HG02938 (cell line): Measurements from ENCODE around the gene PDX1.
"Not testable (repeated sequence)": the region's sequence is repeated elsewhere in the genome, so short reads cannot be mapped to it uniquely, and the experiment has no call there.

Experiments used
- ATAC-seq: cut with Tn5 transposase; IDR thresholded peaks from one replicate; pipeline ENCODE4 v1.9.1; 2021; ENCODE audit warnings: mild to moderate bottlenecking, moderate library complexity; ENCODE audit not compliant: unreplicated experiment

The PDX1 gene

GRCh38 chr13:27954406-27954851, 34.6 kb downstream of the PDX1 start:
- ATAC-seq = peak; percentile 25

DNA sequence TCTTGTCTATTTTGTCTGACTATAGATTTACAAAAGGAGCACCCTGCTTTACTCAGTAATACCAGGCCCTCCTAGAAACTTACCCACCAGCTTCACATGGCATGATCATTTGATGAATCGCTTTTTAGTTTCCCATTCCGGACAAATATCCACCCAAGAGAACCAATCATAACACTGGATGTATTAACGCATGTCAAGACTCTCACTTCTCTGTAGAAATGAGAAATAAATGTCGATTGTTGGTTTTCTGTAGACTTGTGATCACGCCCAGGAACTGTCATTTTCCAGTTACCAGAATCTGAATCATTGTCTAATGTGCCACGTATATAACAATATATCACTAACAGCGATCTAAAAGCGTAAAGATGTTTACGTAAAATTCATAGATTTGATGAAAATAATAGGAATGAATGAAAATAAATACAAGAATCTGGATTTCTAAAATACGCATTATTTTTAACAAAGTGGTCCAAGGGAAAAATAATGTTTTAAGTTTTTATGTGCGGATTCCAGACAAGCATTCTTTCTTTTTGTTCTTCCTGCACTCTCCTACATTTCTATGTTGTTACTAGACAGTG, 35.3 kb downstream of the PDX1 start:
- no peak for ATAC-seq

- no peak for ATAC-seq
Measured at GRCh38 chr13:27956576-27957300, 36.9 kb downstream of the PDX1 start.

GRCh38 chr13:27959976-27960361, 40.2 kb downstream of the PDX1 start:
- ATAC-seq = no peak

DNA sequence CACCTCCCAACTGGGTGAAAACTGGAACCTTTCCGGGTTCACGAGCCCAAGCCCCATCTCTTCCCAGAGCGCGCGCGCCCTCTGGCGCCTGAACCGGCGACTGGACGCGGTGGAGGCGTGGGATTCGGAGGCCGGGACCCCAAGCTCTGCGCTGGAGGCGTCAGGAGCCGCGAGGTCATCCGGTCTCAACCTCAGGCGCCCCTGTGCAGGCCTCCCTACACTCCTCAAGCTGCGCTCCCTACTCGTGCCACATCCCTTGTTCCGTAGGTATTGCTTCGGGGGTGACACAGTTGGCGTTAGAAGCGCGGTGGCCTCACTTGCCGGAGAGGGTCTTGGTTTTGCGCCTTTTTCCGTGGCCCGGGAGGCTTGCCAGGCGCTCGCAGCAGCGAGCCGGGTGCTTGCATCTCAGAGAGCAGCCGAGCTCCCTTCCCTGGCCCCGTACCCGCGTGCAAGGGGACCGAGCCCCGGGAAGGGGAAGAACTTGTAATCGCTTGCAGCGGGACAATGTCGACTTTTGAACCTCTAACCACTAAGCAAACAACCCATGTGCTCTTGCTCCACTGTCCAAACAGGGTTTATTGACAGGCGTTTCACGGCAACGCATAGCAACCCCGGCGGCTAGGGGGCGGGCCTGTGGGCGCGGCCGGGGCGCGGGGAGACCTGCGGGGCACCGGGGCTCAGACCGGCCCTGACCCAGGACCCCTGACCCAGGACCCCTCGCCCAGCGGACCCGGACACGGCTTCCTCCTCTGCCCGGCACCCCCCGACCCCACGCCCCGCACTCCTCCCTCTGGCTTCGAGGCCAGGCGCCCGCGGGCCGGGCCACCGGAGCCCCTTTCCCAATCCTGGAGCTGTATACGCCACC, 40.8 kb downstream of the PDX1 start:
- ATAC-seq = peak; percentile 55

DNA sequence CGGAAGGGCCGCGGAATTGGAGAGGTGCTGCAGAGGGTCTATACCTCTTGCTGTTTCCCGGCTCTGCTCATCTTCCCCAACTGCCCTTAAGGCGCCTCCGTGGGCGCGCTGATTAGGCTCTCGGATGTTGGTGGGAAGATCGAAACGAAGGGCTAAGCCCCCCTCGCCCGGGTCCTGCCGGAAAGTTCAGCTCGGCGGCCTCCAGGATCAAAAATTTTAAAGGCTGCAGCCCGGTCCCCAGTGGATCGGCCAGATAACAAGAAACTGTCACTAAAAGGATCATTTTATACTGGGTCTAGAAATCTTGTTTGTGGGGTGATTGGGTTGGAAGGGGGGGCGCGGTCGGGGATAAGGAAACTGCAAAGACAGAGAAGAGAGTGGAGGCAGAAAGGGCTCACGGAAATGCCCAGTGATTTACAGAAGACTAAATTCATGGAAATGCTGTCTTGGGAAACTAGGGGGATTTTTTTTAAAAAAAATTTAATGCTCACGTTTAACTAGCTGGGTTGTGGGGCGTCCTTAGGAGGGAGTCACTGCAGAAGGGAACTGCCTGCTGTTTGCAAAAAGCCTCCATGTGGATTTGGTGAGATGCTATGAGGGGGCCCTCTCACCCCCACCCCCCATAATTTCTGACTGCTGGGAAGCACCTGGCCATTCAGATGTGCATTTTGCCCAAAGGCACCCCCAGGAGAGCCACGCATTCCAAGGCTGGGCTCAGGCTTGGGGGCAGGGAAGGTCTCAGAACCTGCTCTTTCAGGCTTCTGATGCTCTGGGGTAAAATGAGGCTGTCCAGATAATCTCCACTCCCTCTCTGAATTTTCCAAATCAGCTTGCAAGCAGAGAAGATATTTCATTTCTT, 41.7 kb downstream of the PDX1 start:
- ATAC-seq = no peak

DNA sequence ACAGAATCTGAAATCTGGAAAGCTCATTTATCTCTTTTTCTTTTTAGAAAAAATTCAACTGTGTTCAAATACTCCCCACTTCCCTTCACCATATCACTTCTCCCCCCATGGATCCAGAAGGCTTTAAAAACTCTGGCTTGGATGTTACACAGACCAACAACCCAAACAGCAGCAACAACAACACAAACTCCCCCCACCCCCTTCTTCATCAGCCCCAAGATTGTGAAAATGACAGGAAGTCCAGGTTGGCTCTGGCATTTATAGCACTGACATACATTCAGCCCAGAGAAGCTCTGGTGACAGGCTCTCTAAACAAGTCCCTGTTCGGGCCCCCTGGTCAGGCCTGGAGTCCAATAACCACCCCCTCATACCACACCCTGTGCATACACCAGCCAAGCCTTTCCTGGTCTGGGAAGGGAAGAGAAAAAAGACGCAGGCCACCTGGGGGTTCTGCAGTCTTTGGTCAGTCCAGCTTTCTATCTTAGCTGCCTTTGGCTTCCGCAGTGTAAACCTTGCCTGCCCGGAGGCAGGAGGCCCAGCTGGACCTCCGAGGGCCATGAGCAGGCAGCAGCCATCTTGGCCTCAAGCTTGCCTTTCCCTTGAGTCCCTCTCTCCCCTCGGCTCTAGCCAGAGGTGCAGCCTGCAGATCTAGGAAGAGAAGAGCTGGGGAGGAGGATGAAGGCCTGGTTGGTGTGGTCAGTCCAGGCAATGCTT, 42.5 kb downstream of the PDX1 start:
- no peak for ATAC-seq

- no peak for ATAC-seq
Measured at GRCh38 chr13:27962982-27963381, 43.2 kb downstream of the PDX1 start.

GRCh38 chr13:27963491-27963890, 43.7 kb downstream of the PDX1 start:
- ATAC-seq = no peak

GRCh38 chr13:27964206-27964605, 44.4 kb downstream of the PDX1 start:
- ATAC-seq = not testable (repeated sequence)

DNA sequence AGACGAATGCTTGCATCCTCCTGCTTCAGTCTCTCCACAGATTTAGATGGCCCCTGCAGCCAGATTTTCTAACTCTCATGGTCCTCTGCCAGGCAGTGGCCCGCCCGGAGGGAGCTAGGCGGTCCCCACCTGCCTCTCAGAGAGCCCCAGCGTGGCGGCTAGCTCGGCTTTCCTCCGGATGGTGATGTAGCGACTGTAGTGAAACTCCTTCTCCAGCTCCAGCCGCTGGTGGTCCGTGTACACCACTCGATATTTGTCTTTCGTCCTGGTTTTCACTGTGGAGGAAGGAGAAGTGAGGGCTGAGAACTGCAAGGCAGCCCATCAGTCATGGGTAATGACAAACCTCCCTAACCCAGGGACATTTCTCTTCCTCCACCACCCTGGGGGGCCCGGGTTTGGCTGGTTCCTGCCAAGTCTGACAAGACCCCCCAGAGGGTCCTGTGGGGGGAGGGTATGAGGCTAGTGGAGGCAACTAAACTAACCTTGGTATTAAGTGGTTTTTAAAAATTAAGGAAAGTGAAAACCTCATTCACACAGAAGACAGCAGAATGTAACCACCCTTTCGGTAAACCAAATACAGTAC, 45.0 kb downstream of the PDX1 start:
- no peak for ATAC-seq

- no peak for ATAC-seq
Measured at GRCh38 chr13:27965343-27965739, 45.5 kb downstream of the PDX1 start.

- no peak for ATAC-seq
Measured at GRCh38 chr13:27965740-27966640, 46.2 kb downstream of the PDX1 start.

GRCh38 chr13:27966641-27967202, 46.9 kb downstream of the PDX1 start:
- no peak for ATAC-seq

GRCh38 chr13:27967203-27967735, 47.5 kb downstream of the PDX1 start:
- no peak for ATAC-seq

- ATAC-seq = no peak
Measured at GRCh38 chr13:27967736-27968315, 48.0 kb downstream of the PDX1 start.

- ATAC-seq = no peak
Measured at GRCh38 chr13:27968316-27969081, 48.7 kb downstream of the PDX1 start.
